GM18907 (cell line): ENCODE data around the gene HOXB4.

Experiments used
- ATAC-seq: cut with Tn5 transposase; IDR thresholded peaks from one replicate; pipeline ENCODE4 v1.9.1; 2021; ENCODE audit warnings: mild to moderate bottlenecking, moderate library complexity; ENCODE audit not compliant: unreplicated experiment

Gene HOXB4

GRCh38 chr17:48575066-48575582 is 3.0 kb downstream of the HOXB4 start:
- ATAC-seq = no peak

GRCh38 chr17:48574505-48575065 is 3.6 kb downstream of the HOXB4 start:
- ATAC-seq = no peak

- ATAC-seq = no peak
These were observed 6.2 kb downstream of the HOXB4 start for GRCh38 chr17:48571826-48572417.

GRCh38 chr17:48571024-48571818 is 6.9 kb downstream of the HOXB4 start:
- ATAC-seq = no peak

GRCh38 chr17:48570325-48571023 is 7.7 kb downstream of the HOXB4 start:
- ATAC-seq = no peak

GRCh38 chr17:48569674-48570324 is 8.4 kb downstream of the HOXB4 start:
- ATAC-seq = no peak

- no peak for ATAC-seq
These were observed 8.9 kb downstream of the HOXB4 start for GRCh38 chr17:48569240-48569582.

- ATAC-seq = no peak
These were observed 9.5 kb downstream of the HOXB4 start for GRCh38 chr17:48568499-48569239.

- no peak for ATAC-seq
These were observed 10.3 kb downstream of the HOXB4 start for GRCh38 chr17:48567646-48568354.

- ATAC-seq = no peak
These were observed 10.9 kb downstream of the HOXB4 start for GRCh38 chr17:48567209-48567608.

- ATAC-seq = no peak
These were observed 11.4 kb downstream of the HOXB4 start for GRCh38 chr17:48566717-48567116.

- no peak for ATAC-seq
These were observed 12.0 kb downstream of the HOXB4 start for GRCh38 chr17:48565925-48566710.

GRCh38 chr17:48565022-48565554 is 13.1 kb downstream of the HOXB4 start:
- ATAC-seq = no peak

GRCh38 chr17:48564188-48565021 is 13.7 kb downstream of the HOXB4 start:
- no peak for ATAC-seq

GRCh38 chr17:48563867-48564187 is 14.3 kb downstream of the HOXB4 start:
- no peak for ATAC-seq

GRCh38 chr17:48563385-48563838 is 14.7 kb downstream of the HOXB4 start:
- no peak for ATAC-seq

GRCh38 chr17:48562934-48563333 is 15.2 kb downstream of the HOXB4 start:
- ATAC-seq = no peak
